ENCODE data around the gene DKKL1. TPM values are rescaled to one million over a fixed set of nuclear protein-coding genes. Genes with fewer than 3 reads are reported as not detected.

DKKL1 gene
- total RNA-seq, 4 donors from 2014 or later = 2.6 TPM; not detected in 3

GRCh38 chr19:49340865-49341718 is 22.6 kb upstream of the DKKL1 start:
- no peak for TF ChIP-seq CTCF (IDR thresholded peaks at IDR 0.05; ENCODE audit: low read depth)

- TF ChIP-seq CTCF (IDR thresholded peaks at IDR 0.05; ENCODE audit: low read depth) = no peak
These were observed 21.4 kb upstream of the DKKL1 start for GRCh38 chr19:49342291-49342721.

- no peak for TF ChIP-seq CTCF (IDR thresholded peaks at IDR 0.05; ENCODE audit: low read depth)
These were observed 20.6 kb upstream of the DKKL1 start for GRCh38 chr19:49343123-49343522.

GRCh38 chr19:49344505-49345423 is 18.9 kb upstream of the DKKL1 start:
- TF ChIP-seq CTCF (IDR thresholded peaks at IDR 0.05; ENCODE audit: low read depth) = no peak

- no peak for TF ChIP-seq CTCF (IDR thresholded peaks at IDR 0.05; ENCODE audit: low read depth)
These were observed 16.5 kb upstream of the DKKL1 start for GRCh38 chr19:49347191-49347590.

GRCh38 chr19:49347835-49348234 is 15.8 kb upstream of the DKKL1 start:
- TF ChIP-seq CTCF (IDR thresholded peaks at IDR 0.05; ENCODE audit: low read depth) = no peak
